CD8-positive, alpha-beta memory T cell (primary cell): ENCODE data around the gene ANKRD30A. TPM values are rescaled to one million over a fixed set of nuclear protein-coding genes. Genes with fewer than 3 reads are reported as not detected.

ENCODE experiments used
- CTCF ChIA-PET: fragments of 350-600 bp; sonication (Branson Sonifier 250); formaldehyde crosslinking; loops from one replicate; lab custom pipeline; 2021; ENCODE audit warnings: antibody characterized with exemption; lab: Charles Lee
- POLR2A ChIA-PET: fragments of 350-600 bp; sonication (Branson Sonifier 250); formaldehyde crosslinking; loops from one replicate; lab custom pipeline; 2021; ENCODE audit warnings: antibody characterized with exemption; lab: Charles Lee
- DNase-seq, 5 donors: peaks; one replicate each; pipeline versions ENCODE4 v3.0.0 to v3.0.0-alpha.2; 2020 to 2022; ENCODE audit warnings: mixed read lengths in 1 of 5
- H3K27ac ChIP-seq: one replicate; pipeline ENCODE4 v1.7.0; 2013; ENCODE audit warnings: low read depth, mild to moderate bottlenecking, low read length, moderate library complexity
- H3K27me3 ChIP-seq: 2 replicates; pipeline ENCODE4 v1.7.0; 2013; ENCODE audit warnings: low read length, mild to moderate bottlenecking; ENCODE audit not compliant: insufficient read depth, poor library complexity, severe bottlenecking
- H3K36me3 ChIP-seq: 2 replicates; pipeline ENCODE4 v1.7.0; 2013; ENCODE audit warnings: mild to moderate bottlenecking, low read length, moderate library complexity; ENCODE audit not compliant: insufficient read depth
- H3K4me1 ChIP-seq: 2 replicates; pipeline ENCODE4 v1.7.0; 2013; ENCODE audit warnings: mild to moderate bottlenecking, low read length, moderate library complexity; ENCODE audit not compliant: insufficient read depth
- H3K4me3 ChIP-seq: 2 replicates; pipeline ENCODE4 v1.7.0; 2013; ENCODE audit warnings: mild to moderate bottlenecking, low read length
- H3K9me3 ChIP-seq: 2 replicates; pipeline ENCODE4 v1.7.0; 2013; ENCODE audit warnings: mild to moderate bottlenecking, low read length
- H3K27ac Mint-ChIP-seq, 8 donors: one replicate each; pipeline ENCODE4 v1.8.0; 2020 to 2021; ENCODE audit warnings: mixed read lengths in 8 of 8, mild to moderate bottlenecking in 6 of 8, inconsistent platforms in 3 of 8, moderate library complexity in 3 of 8
- H3K27me3 Mint-ChIP-seq, 2 donors: one replicate each; pipeline ENCODE4 v1.8.0; 2020 to 2021; ENCODE audit warnings: mixed read lengths in 2 of 2, mild to moderate bottlenecking in 1 of 2, moderate library complexity in 1 of 2
- H3K36me3 Mint-ChIP-seq, 3 donors: one replicate each; pipeline ENCODE4 v1.8.0; 2020 to 2021; ENCODE audit warnings: mixed read lengths in 3 of 3, inconsistent platforms in 1 of 3, mild to moderate bottlenecking in 1 of 3
- H3K4me1 Mint-ChIP-seq, 3 donors: one replicate each; pipeline ENCODE4 v1.8.0; 2020 to 2021; ENCODE audit warnings: mixed read lengths in 3 of 3, inconsistent platforms in 1 of 3, mild to moderate bottlenecking in 1 of 3
- H3K4me3 Mint-ChIP-seq, 7 donors: one replicate each; pipeline ENCODE4 v1.8.0; 2020 to 2021; ENCODE audit warnings: mixed read lengths in 7 of 7, mild to moderate bottlenecking in 6 of 7, moderate library complexity in 4 of 7, inconsistent platforms in 2 of 7
- H3K9me3 Mint-ChIP-seq, 5 donors: one replicate each; pipeline ENCODE4 v1.8.0; 2020 to 2022; ENCODE audit warnings: mixed read lengths in 5 of 5, mild to moderate bottlenecking in 3 of 5, moderate library complexity in 2 of 5, inconsistent platforms in 1 of 5
- polyA plus RNA-seq: library from polyadenylated mRNA; unstranded; fragments of 300-500 nt; fragmentation: Illumina TruSeq; gene quantifications from one replicate; pipeline ENCODE4 v1.2.3, GENCODE V29; 2021
- total RNA-seq, 2 experiments: library from RNA; stranded (reverse); gene quantifications; one replicate each; pipeline ENCODE4 v1.2.3, GENCODE V29; 2021

The ANKRD30A gene
- total and polyA plus RNA-seq, 3 experiments from 2014 or later = not detected

DNA sequence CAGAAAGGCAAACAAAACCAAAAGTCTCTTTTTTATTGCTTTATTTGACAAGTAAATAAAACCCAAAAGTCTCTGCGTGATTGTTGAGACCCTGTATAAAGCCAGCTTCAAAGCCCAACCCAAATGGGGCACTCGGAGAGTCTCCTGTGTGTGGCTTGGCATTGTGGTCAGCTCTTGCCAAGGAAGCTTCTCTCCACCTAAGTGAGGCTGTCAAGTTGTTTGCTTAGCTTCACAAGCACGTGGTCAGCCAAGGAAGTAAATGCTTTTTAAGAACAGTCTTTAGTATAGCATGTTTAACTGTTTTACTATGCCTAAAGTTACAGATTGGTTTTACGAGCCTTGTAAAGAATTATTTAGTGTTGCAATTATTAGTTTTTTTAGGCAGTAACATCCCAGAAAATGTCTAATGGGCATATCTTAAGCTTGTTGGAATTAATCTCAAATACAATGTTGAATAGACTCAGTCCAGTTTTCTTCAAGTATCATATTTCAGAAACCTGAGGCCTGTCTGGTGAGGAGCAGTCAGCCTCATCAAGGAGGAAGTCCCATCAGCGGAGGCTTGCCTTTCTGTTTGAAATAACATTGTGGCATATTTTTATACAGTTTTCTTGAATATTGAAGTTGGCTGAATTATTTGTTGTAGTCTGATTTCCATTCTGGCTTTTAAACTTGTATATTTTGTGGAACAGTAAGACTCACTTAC is 144.3 kb downstream of the ANKRD30A start:
- Histone ChIP-seq H3K4me3 (no peak overlapping the region), H3K27ac (no peak overlapping the region), H3K9me3 (no peaks in the 10 kb centered on the region), H3K4me1 (no peaks in the 10 kb centered on the region), H3K36me3 (no peaks in the 10 kb centered on the region), H3K27me3 (no peaks in the 10 kb centered on the region)
- no peak overlapping the region for H3K4me3 Mint-ChIP-seq
- H3K36me3 Mint-ChIP-seq = no peaks in the 10 kb centered on the region
- DNase-seq = no peak
- CTCF ChIA-PET = no interaction called here
- POLR2A ChIA-PET = no interaction called here
- peaks cover 3 to 16% (median 13%) of the 10 kb centered on the region in 5 donors for H3K9me3 Mint-ChIP-seq
- H3K4me1 Mint-ChIP-seq = no peaks in the 10 kb centered on the region
- H3K27me3 Mint-ChIP-seq = no peaks in the 10 kb centered on the region
- no peak overlapping the region for H3K27ac Mint-ChIP-seq

DNA sequence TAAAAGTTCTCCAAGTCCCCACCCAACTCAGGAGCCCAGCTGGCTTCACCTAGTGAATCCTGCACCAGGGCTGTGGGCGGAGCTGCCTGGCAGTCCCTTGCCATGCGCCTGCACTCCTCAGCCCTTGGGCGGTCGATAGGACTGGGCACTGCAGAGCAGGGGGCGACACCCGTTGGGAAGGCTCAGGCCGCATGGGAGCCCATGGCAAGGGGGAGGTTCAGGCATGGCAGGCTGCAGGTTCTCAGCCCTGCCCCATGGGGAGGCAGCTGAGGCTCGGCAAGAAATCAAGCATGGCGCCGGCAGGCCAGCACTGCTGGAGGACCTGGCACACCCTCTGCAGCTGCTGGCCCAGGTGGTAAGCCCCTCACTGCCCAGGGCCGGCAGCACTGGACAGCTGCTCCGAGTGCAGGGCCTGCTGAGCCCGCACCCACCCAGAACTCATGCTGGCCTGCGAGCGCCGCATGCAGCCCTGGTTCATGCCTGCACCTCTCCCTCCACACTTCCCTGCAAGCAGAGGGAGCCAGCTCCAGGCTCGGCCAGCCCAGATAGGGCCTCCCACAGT is 149.9 kb downstream of the ANKRD30A start:
- H3K4me3 ChIP-seq = no peak overlapping the region
- H3K27ac ChIP-seq = no peak overlapping the region
- H3K36me3 ChIP-seq = no peaks in the 10 kb centered on the region
- H3K4me3 Mint-ChIP-seq = no peak overlapping the region
- H3K36me3 Mint-ChIP-seq = peaks cover 0 to 3% (median 0%) of the 10 kb centered on the region in 3 donors
- no peaks in the 10 kb centered on the region for H3K27me3 ChIP-seq
- ChIA-PET POLR2A (no interaction called here), CTCF (no interaction called here)
- DNase-seq = no peak
- no peak overlapping the region for H3K27ac Mint-ChIP-seq
- peaks cover 0 to 1% of the 10 kb centered on the region in 2 donors for H3K27me3 Mint-ChIP-seq
- H3K4me1 ChIP-seq = no peaks in the 10 kb centered on the region
- no peaks in the 10 kb centered on the region for H3K9me3 ChIP-seq
- peaks cover 10 to 22% (median 14%) of the 10 kb centered on the region in 5 donors for H3K9me3 Mint-ChIP-seq
- no peaks in the 10 kb centered on the region for H3K4me1 Mint-ChIP-seq

DNA sequence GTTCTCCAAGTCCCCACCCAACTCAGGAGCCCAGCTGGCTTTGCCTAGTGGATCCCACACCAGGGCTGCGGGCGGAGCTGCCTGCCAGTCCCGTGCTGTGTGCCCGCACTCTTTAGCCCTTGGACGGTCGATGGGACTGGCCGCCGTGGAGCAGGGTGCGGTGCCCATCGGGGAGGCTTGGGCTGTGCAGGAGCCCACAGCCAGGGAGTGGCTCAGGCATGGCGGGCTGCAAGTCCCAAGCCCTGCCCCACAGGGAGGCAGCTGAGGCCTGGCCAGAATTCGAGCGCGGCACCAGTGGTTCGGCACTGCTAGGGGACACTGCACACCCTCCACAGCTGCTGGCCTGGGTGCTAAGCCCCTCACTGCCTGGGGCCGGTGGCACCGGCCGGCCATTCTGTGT is 159.7 kb downstream of the ANKRD30A start:
- Mint-ChIP-seq H3K4me1 (no peaks in the 10 kb centered on the region), H3K27me3 (no peaks in the 10 kb centered on the region), H3K9me3 (peaks cover 14 to 25% (median 19%) of the 10 kb centered on the region in 5 donors), H3K27ac (no peak overlapping the region), H3K36me3 (no peaks in the 10 kb centered on the region), H3K4me3 (no peak overlapping the region)
- Histone ChIP-seq H3K27ac (no peak overlapping the region), H3K27me3 (no peaks in the 10 kb centered on the region), H3K4me1 (no peaks in the 10 kb centered on the region), H3K9me3 (no peaks in the 10 kb centered on the region), H3K4me3 (no peak overlapping the region), H3K36me3 (no peaks in the 10 kb centered on the region)
- CTCF ChIA-PET = no interaction called here
- POLR2A ChIA-PET = no interaction called here
- DNase-seq = no peak

DNA sequence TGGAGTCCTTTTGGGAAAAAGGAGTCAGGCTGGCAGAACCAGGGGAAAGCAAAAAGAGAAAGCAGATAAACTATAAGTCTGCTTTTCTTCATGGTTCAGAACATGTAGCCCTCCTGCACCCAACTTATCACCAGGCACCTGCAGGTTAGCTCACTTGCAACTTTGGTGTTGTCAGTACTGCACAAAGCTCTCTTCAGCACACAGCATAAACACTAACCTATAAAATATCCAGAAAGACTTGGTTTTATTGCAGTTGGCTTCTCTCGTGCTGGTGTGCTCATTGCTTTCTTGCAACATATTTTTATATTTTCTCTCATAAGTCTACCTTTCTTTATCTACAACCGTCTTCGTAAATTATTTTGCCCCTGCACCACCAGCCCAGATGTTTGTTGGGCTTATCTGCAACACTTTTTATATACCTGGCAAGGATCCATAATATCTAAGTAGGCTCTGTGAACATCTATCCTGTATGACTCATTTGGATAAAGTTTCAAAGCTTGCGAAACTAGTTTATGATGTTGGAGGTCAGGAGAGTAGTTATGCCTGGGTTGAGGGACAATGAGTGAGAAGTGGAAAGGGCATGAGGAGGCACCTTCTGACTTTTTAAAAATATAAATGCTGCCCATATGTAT is 164.6 kb downstream of the ANKRD30A start:
- no peaks in the 10 kb centered on the region for H3K36me3 Mint-ChIP-seq
- ChIA-PET CTCF (no interaction called here), POLR2A (no interaction called here)
- H3K4me1 ChIP-seq = no peaks in the 10 kb centered on the region
- no peak for DNase-seq
- no peak overlapping the region for H3K27ac ChIP-seq
- H3K9me3 Mint-ChIP-seq = peaks cover 15 to 38% (median 19%) of the 10 kb centered on the region in 5 donors
- H3K4me1 Mint-ChIP-seq = no peaks in the 10 kb centered on the region
- H3K36me3 ChIP-seq = no peaks in the 10 kb centered on the region
- no peak overlapping the region for H3K4me3 Mint-ChIP-seq
- H3K27me3 Mint-ChIP-seq = no peaks in the 10 kb centered on the region
- no peaks in the 10 kb centered on the region for H3K27me3 ChIP-seq
- no peak overlapping the region for H3K27ac Mint-ChIP-seq
- H3K4me3 ChIP-seq = no peak overlapping the region
- no peaks in the 10 kb centered on the region for H3K9me3 ChIP-seq

DNA sequence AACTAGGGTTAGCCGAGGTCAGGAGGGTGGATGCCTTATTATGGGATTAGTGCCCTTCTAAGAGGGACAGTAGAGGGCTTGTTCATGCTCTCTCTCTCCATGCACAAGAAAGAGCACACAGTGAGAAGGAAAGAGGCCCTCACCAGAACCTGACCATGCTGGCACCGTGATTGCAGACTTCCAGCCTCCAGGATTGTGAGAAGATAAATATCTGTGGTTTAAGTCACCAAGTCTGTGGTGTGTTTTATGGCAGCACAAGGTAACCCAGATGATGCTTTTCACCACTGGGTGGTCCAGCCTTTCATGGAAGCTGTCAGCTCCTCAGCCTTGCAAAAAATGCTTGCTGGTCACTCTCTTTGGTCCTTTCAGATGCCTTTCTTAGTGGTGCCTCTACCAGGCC is 175.9 kb downstream of the ANKRD30A start:
- Mint-ChIP-seq H3K4me1 (no peaks in the 10 kb centered on the region), H3K27me3 (no peaks in the 10 kb centered on the region), H3K9me3 (peaks cover 2 to 25% (median 15%) of the 10 kb centered on the region in 5 donors), H3K36me3 (no peaks in the 10 kb centered on the region), H3K27ac (no peak overlapping the region), H3K4me3 (no peak overlapping the region)
- POLR2A ChIA-PET = no interaction called here
- no peaks in the 10 kb centered on the region for H3K4me1 ChIP-seq
- no peak for DNase-seq
- CTCF ChIA-PET = no interaction called here
- H3K9me3 ChIP-seq = peaks cover 5% of the 10 kb centered on the region
- no peak overlapping the region for H3K27ac ChIP-seq
- no peaks in the 10 kb centered on the region for H3K36me3 ChIP-seq
- no peak overlapping the region for H3K4me3 ChIP-seq
- no peaks in the 10 kb centered on the region for H3K27me3 ChIP-seq

DNA sequence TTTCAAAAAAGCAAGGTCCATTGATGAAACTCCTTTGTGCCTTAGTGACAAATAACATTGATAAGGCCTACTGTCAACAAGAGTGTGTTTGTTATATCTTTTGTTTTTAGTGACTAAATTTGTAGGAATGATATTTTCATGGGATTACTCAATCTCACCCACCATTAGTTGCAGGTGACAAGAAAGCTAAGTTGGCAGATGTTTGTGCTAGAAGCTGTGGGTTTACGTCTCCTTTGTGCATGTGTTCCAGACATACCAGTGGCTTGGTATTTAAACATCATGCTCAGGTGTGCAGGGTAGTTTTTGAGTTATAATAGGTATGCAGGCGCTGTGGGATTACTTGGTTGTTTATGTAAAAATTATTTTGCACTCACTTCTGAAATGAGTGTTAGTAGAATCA is 178.6 kb downstream of the ANKRD30A start:
- Mint-ChIP-seq H3K9me3 (peaks cover 2 to 23% (median 10%) of the 10 kb centered on the region in 5 donors), H3K27me3 (no peaks in the 10 kb centered on the region), H3K4me3 (no peak overlapping the region), H3K4me1 (no peaks in the 10 kb centered on the region), H3K36me3 (no peaks in the 10 kb centered on the region), H3K27ac (no peak overlapping the region)
- Histone ChIP-seq H3K4me3 (no peak overlapping the region), H3K4me1 (no peaks in the 10 kb centered on the region), H3K27me3 (no peaks in the 10 kb centered on the region), H3K36me3 (no peaks in the 10 kb centered on the region), H3K9me3 (peaks cover 5% of the 10 kb centered on the region), H3K27ac (no peak overlapping the region)
- ChIA-PET CTCF (no interaction called here), POLR2A (no interaction called here)
- no peak for DNase-seq

DNA sequence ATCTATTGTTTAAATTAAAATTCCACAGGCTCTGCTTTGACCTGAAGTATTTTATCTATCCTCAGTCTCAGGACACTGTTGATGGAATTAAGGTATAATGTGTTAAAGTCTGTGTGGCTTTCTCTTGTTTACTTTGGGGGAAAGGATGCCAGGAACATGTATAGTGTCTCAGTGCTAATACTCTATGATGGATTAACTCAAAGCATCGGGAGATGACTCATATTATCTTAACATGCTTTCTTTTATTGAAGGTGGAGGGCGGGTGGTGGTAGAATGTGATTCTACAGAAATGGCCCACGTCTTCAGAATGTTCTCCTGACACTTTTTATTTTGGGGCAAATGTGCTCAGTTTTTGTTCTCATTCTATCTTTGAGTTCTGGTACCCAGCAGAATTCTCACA is 189.0 kb downstream of the ANKRD30A start:
- H3K4me3 Mint-ChIP-seq = no peak overlapping the region
- Histone ChIP-seq H3K9me3 (no peaks in the 10 kb centered on the region), H3K4me1 (no peaks in the 10 kb centered on the region), H3K36me3 (no peaks in the 10 kb centered on the region), H3K27me3 (no peaks in the 10 kb centered on the region), H3K4me3 (no peak overlapping the region), H3K27ac (no peak overlapping the region)
- DNase-seq = no peak
- CTCF ChIA-PET = no interaction called here
- no peaks in the 10 kb centered on the region for H3K27me3 Mint-ChIP-seq
- H3K27ac Mint-ChIP-seq = no peak overlapping the region
- POLR2A ChIA-PET = no interaction called here
- H3K36me3 Mint-ChIP-seq = no peaks in the 10 kb centered on the region
- H3K9me3 Mint-ChIP-seq = peaks cover 5 to 21% (median 8%) of the 10 kb centered on the region in 5 donors
- H3K4me1 Mint-ChIP-seq = no peaks in the 10 kb centered on the region

DNA sequence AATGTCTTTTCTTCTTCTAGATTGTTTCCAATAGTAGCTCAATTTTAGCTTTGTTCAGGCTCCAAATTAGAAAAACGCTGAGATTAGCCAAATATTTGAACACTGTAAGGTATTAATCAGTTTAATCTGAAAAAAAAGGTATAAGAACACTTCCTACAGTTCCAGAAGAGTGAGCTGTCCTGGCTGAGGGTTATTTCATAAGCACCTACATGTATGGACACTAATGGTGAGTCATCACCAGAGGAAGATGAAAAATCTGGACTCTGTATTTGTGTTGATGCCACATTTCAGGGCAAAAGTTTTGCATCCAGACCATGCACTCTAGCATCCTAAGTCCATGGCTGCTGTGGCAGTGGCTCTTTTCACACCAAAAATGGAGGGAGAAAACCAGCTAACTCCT is 189.5 kb downstream of the ANKRD30A start:
- Histone ChIP-seq H3K27ac (no peak overlapping the region), H3K4me3 (no peak overlapping the region), H3K9me3 (no peaks in the 10 kb centered on the region), H3K36me3 (no peaks in the 10 kb centered on the region), H3K27me3 (no peaks in the 10 kb centered on the region), H3K4me1 (no peaks in the 10 kb centered on the region)
- no peak for DNase-seq
- Mint-ChIP-seq H3K27me3 (no peaks in the 10 kb centered on the region), H3K4me3 (no peak overlapping the region), H3K27ac (no peak overlapping the region), H3K9me3 (peaks cover 5 to 23% (median 10%) of the 10 kb centered on the region in 5 donors), H3K4me1 (no peaks in the 10 kb centered on the region), H3K36me3 (no peaks in the 10 kb centered on the region)
- ChIA-PET CTCF (no interaction called here), POLR2A (no interaction called here)
